DND-41 (cell line): ENCODE results near the gene METRN.

Experiments used
- EZH2 ChIP-seq: IDR thresholded peaks from 3 replicates; pipeline ENCODE4 v1.6.1; 2012; ENCODE audit warnings: borderline replicate concordance, low read depth, mild to moderate bottlenecking, moderate library complexity, low read length, inconsistent platforms; ENCODE audit not compliant: severe bottlenecking
- TF ChIP-seq, protein P1 (sequence below): IDR thresholded peaks from 2 replicates; pipeline ENCODE4 v1.5.1; 2012; ENCODE audit warnings: borderline replicate concordance, low read length, moderate library complexity, mild to moderate bottlenecking; ENCODE audit not compliant: poor library complexity, severe bottlenecking; ENCODE audit errors: extremely low read depth

DNA sequence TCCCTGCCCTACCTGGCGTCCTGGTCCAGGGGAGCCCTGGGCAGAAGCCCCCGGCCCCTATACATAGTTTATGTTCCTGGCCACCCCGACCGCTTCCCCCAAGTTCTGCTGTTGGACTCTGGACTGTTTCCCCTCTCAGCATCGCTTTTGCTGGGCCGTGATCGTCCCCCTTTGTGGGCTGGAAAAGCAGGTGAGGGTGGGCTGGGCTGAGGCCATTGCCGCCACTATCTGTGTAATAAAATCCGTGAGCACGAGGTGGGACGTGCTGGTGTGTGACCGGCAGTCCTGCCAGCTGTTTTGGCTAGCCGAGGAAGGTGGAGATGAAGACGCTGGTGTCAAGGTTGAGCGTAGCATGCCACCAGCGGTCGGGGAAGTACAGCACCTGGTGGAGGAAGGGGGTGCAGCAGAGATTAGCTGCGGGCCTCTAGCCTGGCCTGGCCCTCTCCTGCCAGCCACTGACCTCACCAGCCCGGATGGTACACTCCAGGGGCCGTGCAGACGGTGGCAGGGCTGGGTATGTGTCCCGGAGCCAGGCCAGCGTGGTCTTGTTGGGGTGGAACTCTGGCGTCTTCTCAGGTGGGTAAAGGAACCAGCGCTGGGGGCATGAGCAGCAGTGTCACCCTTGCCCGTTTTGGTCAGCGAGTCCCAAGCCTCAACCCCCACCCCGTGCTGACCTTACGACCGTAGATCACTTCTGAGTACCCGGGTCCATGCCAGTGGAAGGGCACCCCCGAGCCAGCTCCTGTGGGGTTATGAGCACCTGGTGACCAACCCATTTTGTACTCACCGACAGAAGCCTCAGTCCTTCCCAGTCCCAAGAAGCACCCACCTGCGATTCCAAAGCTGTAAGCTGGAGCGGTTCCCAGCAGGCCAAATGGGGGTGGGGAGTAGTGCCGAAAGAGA, 32.2 kb upstream of the METRN start:
- TF ChIP-seq, protein P1, sequence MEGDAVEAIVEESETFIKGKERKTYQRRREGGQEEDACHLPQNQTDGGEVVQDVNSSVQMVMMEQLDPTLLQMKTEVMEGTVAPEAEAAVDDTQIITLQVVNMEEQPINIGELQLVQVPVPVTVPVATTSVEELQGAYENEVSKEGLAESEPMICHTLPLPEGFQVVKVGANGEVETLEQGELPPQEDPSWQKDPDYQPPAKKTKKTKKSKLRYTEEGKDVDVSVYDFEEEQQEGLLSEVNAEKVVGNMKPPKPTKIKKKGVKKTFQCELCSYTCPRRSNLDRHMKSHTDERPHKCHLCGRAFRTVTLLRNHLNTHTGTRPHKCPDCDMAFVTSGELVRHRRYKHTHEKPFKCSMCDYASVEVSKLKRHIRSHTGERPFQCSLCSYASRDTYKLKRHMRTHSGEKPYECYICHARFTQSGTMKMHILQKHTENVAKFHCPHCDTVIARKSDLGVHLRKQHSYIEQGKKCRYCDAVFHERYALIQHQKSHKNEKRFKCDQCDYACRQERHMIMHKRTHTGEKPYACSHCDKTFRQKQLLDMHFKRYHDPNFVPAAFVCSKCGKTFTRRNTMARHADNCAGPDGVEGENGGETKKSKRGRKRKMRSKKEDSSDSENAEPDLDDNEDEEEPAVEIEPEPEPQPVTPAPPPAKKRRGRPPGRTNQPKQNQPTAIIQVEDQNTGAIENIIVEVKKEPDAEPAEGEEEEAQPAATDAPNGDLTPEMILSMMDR: no peak
- TF ChIP-seq EZH2: no peak
